GM12891 (cell line): ENCODE results near the gene TARBP1.
"Not testable (repeated sequence)": the region's sequence is repeated elsewhere in the genome, so short reads cannot be mapped to it uniquely, and the experiment has no call there.

ENCODE experiments used
- DNase-seq: peaks from one replicate; pipeline ENCODE4 v3.0.0; 2011; ENCODE audit warnings: low spot score; ENCODE audit not compliant: insufficient read length
- FAIRE-seq: peaks from 2 replicates; lab custom pipeline; 2011; peaks lifted over from hg19 to GRCh38; lab: Jason Lieb, UNC
- PAX5 ChIP-seq: IDR thresholded peaks from 2 replicates; pipeline ENCODE4 v1.6.1; 2011; ENCODE audit warnings: low read length, moderate library complexity, mild to moderate bottlenecking; ENCODE audit not compliant: insufficient read depth, severe bottlenecking
- POLR2A ChIP-seq: IDR thresholded peaks from 2 replicates; pipeline ENCODE4 v1.6.1; 2011; ENCODE audit warnings: low read depth, low read length, control low read depth
- POLR2AphosphoS5 ChIP-seq: IDR thresholded peaks from 2 replicates; pipeline ENCODE4 v1.6.1; 2011; ENCODE audit warnings: low read depth, low read length, control low read depth
- POU2F2 ChIP-seq: IDR thresholded peaks from 2 replicates; pipeline ENCODE4 v1.6.1; 2011; ENCODE audit warnings: low read depth, mild to moderate bottlenecking, control low read depth, low read length, moderate library complexity
- SPI1 ChIP-seq: IDR thresholded peaks from 2 replicates; pipeline ENCODE4 v1.6.1; 2011; ENCODE audit warnings: low read depth, low read length, control low read depth
- TAF1 ChIP-seq: IDR thresholded peaks from 2 replicates; pipeline ENCODE4 v1.6.1; 2011; ENCODE audit warnings: low read depth, low read length, control low read depth

TARBP1 gene

GRCh38 chr1:234357831-234358230 lies 121.1 kb downstream of the TARBP1 start:
- TF ChIP-seq POU2F2 (no peak), PAX5 (no peak), SPI1 (no peak), TAF1 (no peak), POLR2AphosphoS5 (no peak), POLR2A (no peak)
- no peak for DNase-seq
- no peak for FAIRE-seq

- FAIRE-seq, DNase-seq: not testable (repeated sequence)
These were observed 122.2 kb downstream of the TARBP1 start for GRCh38 chr1:234356615-234357269.

- DNase-seq (no peak), FAIRE-seq (no peak)
- TF ChIP-seq PAX5 (no peak), SPI1 (no peak), TAF1 (no peak), POU2F2 (no peak), POLR2A (no peak), POLR2AphosphoS5 (no peak)
These were observed 123.0 kb downstream of the TARBP1 start for GRCh38 chr1:234355782-234356510.

- TF ChIP-seq POLR2AphosphoS5 = no peak
- TF ChIP-seq POLR2A = no peak
- no peak for TF ChIP-seq PAX5
- TF ChIP-seq POU2F2 = no peak
- no peak for TF ChIP-seq TAF1
- TF ChIP-seq SPI1 = no peak
- FAIRE-seq (no peak), DNase-seq (no peak)
These were observed 130.0 kb downstream of the TARBP1 start for GRCh38 chr1:234348964-234349363.

DNA sequence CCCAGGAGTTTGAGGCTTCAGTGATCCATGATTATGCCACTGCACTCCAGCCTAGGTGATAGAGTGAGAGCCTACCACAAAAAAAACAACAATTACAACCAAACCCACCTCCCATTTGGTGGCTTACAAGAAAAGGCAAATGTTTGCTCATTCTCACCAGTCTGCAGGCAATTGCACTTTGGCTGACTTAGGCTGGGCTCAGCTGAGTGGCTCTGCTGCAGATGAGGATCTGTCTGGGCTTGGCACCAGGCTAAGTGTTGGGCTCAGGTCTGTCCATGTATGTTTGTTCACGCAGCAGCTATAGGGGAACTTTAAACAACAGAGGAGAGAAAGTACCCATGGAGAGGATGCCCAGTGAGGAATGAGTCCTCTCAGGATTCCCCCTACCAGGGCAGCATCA lies 133.7 kb downstream of the TARBP1 start:
- TF ChIP-seq POLR2AphosphoS5 = no peak
- no peak for TF ChIP-seq PAX5
- TF ChIP-seq POLR2A = no peak
- TF ChIP-seq SPI1 = no peak
- TF ChIP-seq POU2F2 = no peak
- DNase-seq = no peak
- FAIRE-seq = no peak

GRCh38 chr1:234342774-234343173 lies 136.2 kb downstream of the TARBP1 start:
- no peak for FAIRE-seq
- DNase-seq = no peak
- TF ChIP-seq POU2F2 (no peak), TAF1 (no peak), POLR2AphosphoS5 (no peak), PAX5 (no peak)
